ENCODE measurements around the gene B3GNT5.

Gene B3GNT5

GRCh38 chr3:183210862-183211341 lies 42.2 kb upstream of the B3GNT5 start (continued):
- TF ChIP-seq ZNF280D (tag by site-specific recombination; IDR thresholded peaks at IDR 0.05) (no peak), ZNF704 (tag by site-specific recombination; IDR thresholded peaks at IDR 0.05) (no peak), ZBTB26 (tag by site-specific recombination; optimal IDR thresholded peaks at IDR 0.05) (no peak), BCL11B (tag by site-specific recombination; IDR thresholded peaks at IDR 0.05; ENCODE audit: low read depth) (no peak), KLF8 (tag by site-specific recombination; IDR thresholded peaks at IDR 0.05) (no peak), ZNF645 (tag by site-specific recombination; IDR thresholded peaks at IDR 0.05) (no peak), PRDM2 (tag by site-specific recombination; IDR thresholded peaks at IDR 0.05; ENCODE audit: borderline replicate concordance) (no peak), ZNF112 (tag by site-specific recombination; IDR thresholded peaks at IDR 0.05) (no peak), GLIS1 (tag by site-specific recombination; IDR thresholded peaks at IDR 0.05) (no peak)

GRCh38 chr3:183211352-183211751 lies 41.7 kb upstream of the B3GNT5 start:
- Histone ChIP-seq H3K9me3 (ENCODE audit: control insufficient read depth, insufficient read depth, low read depth, low read length) (no peaks in the 10 kb centered on the region), H3K27ac (ENCODE audit: extremely low read depth, low read depth, low read length) (no peak overlapping the region), H3K36me3 (ENCODE audit: control insufficient read depth in 2 of 2, insufficient read depth in 1 of 2, low read length in 2 of 2) (no peaks in the 10 kb centered on the region), H3K4me1 (ENCODE audit: control insufficient read depth, insufficient read depth, low read length) (no peaks in the 10 kb centered on the region), H3K4me3 (ENCODE audit: low read depth, low read length) (no peak overlapping the region)
- CTCF ChIA-PET: no interaction called here
- POLR2A ChIA-PET: no interaction called here
- no peak for TF ChIP-seq PRDM6 (tag by site-specific recombination; IDR thresholded peaks at IDR 0.05)
- no peak for TF ChIP-seq TSHZ1 (tag by site-specific recombination; IDR thresholded peaks at IDR 0.05; ENCODE audit: borderline replicate concordance)
- no peak for TF ChIP-seq ZBTB26 (tag by site-specific recombination; optimal IDR thresholded peaks at IDR 0.05)
- TF ChIP-seq ZNF558 (tag by site-specific recombination; IDR thresholded peaks at IDR 0.05): no peak
- no peak for TF ChIP-seq YY1 (tag by site-specific recombination; IDR thresholded peaks at IDR 0.05)
- TF ChIP-seq ZNF426 (tag by site-specific recombination; IDR thresholded peaks at IDR 0.05): no peak
- no peak for TF ChIP-seq ZNF211 (tag by site-specific recombination; IDR thresholded peaks at IDR 0.05; ENCODE audit: low read depth)
- TF ChIP-seq EGR2 (tag by site-specific recombination; IDR thresholded peaks at IDR 0.05; ENCODE audit: low read depth): no peak

Data from HEK293 (cell line).